Activated effector memory CD4-positive, alpha-beta T cell treated with anti-CD3 and anti-CD28 coated beads, Interleukin-2, amount 50 U/mL, for 16 hours (primary cell): ENCODE measurements around the gene SPRN.
A peak's percentile ranks its signal among the peaks of the same experiment; 100 is the strongest.

Experiments
- DNase-seq: peaks from one replicate; pipeline ENCODE4 v3.0.0-alpha.2; 2020

The SPRN gene

DNA sequence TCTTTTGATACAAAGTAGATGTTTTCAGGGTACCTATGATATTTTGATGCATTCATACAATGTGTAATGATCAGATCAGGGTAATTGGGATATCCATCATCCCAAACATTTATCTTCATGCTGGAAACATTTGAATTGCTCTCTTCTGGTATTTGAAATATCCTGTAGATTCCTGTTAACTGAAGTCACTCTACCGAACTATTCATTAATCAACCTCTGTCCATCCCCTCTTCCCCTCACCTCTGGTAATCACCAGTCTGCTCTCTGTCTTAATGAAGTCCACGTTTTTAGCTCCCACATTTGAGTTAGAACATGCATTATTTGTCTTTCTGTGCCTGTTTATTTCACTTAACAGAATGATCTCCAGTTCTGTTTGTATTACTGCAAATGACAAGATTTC lies 19.2 kb downstream of the SPRN start:
- no peak for DNase-seq

- DNase-seq, result no peak
Observed at GRCh38 chr10:133403784-133404183, 20.6 kb downstream of the SPRN start.

DNA sequence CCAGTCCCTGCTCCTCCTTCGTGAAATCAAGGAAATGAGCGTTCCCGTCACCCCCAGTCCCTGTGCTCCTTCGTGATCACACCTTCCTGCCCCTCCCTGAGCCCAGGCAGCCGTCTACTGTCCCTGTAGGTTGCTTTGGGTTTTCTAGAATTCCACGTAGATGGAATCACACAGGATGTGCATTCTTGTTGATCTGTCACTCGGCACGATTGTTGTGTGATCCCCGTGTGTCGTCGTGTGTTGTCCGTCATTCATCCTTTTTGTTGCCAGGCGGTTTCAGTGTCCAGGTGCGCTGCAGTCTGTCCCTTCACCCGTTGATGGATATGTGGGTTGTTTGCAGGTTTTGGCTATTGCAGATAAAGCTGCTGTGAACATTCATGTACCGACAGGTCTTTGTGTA lies 21.1 kb downstream of the SPRN start:
- peak; percentile 24 for DNase-seq

- DNase-seq, result peak; percentile 60
Observed at GRCh38 chr10:133401981-133402725, 22.3 kb downstream of the SPRN start.

DNA sequence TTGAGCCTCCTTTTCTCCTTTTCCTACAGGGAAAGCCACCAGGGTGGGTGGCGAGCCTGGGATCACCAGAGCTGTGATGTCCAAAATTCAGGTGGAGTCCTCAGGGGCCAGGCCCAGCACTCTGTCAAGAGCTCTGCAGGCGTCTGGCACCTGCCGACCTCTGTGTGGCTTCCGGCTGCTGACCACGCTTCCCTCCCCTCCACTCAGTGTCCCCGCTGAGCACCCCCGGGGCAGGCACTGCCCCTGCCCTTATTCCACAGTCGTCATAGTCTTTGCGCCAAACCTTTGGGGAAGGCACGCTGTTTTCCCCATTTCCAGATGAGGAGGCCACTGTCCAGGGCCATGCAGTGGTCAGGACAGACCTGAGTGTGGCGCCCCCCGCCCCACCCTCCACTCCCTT lies 22.9 kb downstream of the SPRN start:
- peak; percentile 59 for DNase-seq

- peak; percentile 59 for DNase-seq
Observed at GRCh38 chr10:133400624-133401424, 23.6 kb downstream of the SPRN start.

DNA sequence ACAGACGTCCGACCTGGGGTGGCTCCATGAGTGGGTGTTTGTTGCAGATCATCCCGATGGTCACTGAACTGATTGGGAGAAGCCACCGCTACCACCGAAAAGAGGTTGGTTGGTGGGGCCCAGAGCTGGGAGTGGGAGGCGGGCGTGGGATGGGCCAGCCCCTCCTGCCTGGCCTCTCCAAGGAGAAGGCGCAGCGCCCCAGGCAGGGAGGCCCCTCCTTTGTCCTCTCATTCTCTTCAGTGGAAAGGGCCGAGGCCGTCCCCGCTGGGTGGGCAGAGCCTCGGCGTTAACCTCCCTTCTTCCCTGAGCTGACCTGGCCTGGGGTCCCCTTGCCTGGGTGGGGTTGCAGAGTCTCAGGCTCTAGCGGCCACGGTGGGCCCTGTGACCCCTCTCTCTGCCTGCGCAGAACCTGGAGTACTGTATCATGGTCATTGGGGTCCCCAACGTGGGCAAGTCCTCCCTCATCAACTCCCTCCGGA lies 25.3 kb downstream of the SPRN start:
- peak; percentile 54 for DNase-seq

GRCh38 chr10:133397938-133398337 lies 26.5 kb downstream of the SPRN start:
- DNase-seq, result peak; percentile 12

DNA sequence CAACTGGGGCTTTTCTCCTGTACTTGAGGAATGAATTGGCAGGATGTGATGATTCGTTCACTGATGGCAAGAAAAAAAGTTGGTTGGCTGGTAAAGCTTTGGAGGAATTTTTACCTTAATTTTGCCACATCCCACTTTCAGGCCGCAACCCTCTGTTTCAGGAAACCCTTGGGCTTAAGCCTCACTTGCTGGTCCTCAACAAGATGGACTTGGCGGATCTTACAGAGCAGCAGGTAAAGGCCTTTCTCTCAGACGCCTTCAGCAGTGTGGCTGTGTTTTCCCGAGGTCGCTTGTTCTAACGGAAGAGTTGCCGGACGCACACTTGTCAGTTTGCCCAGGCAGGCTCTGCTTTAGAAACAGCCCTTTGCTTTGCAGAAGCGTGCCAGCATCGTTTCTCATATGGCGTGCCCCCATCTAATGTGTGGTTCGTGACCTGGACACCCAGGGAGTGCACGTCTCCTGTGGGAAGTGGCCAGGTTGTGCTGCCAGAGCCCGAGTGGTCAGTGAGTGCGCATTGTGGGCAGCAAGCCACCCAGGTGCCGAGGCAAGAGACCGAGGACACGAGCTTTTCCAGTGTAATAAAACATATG lies 28.3 kb downstream of the SPRN start:
- peak; percentile 37 for DNase-seq

DNA sequence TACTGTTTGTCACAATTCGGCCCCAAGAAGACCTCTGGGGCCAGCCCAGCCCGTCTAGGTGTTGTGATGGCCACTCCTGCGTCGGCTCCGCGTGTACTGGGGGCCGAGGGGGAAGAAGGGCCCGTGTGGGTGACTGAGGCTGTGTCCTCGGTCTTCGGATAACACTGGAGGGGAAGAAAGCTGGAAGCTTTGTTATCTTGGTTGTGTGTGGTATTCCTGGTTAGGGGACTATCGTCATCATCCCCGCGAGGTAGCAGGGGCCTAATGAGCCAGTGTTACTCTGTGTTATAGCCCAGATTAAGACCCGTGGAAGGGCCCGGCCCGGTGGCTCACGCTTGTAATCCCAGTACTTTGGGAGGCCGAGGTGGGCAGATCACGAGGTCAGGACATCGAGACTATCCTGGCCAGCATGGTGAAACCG lies 29.6 kb downstream of the SPRN start:
- DNase-seq, result peak; percentile 63

GRCh38 chr10:133394064-133394663 lies 30.3 kb downstream of the SPRN start, which contains the start of gene MTG1:
TSS of gene MTG1 (plus strand) at chr10:133394157. CDS start at chr10:133394221, 64 bp downstream.
- DNase-seq, result peak; percentile 98

DNA sequence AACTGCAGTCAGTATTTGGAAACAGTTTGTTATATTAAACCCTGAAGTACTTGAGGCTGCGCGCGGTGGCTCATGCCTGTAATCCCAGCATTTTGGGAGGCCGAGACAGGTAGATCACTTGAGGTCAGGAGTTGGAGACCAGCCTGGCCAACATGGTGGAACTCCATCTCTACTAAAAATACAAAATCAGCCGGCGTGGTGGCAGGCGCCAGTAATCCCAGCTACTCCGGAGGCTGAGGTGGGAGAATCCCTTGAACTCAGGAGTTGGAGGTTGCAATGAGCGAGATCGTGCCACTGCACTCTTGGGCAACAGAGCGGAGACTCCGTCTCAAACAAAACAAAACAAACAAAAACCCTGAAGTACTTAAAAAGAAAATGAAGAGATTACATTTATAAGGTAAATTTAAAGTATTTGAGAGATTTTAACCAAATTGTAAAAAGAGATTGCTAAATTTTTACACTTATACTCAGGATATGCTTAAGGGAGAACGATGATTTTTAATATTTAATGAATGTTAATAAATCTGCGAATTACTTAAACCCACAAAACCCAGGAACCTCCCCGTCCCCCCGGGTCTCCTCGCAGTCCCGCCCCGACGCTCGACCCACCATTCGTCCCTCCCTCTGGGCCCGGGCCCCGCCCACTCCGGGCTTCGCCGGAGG lies 30.9 kb downstream of the SPRN start:
- DNase-seq, result peak; percentile 62

DNA sequence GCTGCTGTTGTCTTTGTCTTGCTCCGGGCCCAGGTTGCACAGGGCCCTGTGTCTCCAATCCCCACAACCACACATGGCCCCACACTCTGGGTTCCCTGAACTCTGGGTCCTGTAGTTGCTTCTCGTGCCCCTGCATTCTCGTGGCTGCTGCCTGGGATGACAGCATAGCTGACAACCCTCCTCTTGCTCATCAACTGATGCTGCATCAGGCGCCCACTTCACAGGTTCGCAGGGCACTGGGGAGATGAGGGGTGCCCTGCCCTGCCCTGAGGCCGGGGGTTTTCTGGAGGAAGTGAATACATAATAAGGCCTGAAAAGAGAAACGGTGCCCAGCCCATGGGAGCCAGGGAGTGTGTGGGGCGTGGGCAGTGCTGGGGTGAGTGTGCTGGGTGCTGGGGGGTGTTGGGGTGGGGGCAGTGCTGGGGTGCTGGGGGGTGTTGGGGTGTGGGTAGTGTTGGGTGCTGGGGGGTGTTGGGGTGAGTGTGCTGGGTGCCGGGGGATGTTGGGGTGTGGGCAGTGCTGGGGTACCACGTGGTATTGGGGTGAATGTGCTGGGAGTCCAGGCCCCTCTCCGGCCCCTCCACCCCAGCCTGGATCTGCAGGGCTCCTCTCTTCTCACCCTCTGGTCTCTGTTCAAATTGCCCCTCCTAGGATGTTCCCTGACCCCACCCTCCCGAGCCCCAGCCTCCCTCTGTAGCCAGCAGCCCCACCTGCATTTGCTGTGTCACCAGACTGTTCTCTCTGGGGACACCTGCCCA lies 32.5 kb downstream of the SPRN start:
- peak; percentile 68 for DNase-seq

DNA sequence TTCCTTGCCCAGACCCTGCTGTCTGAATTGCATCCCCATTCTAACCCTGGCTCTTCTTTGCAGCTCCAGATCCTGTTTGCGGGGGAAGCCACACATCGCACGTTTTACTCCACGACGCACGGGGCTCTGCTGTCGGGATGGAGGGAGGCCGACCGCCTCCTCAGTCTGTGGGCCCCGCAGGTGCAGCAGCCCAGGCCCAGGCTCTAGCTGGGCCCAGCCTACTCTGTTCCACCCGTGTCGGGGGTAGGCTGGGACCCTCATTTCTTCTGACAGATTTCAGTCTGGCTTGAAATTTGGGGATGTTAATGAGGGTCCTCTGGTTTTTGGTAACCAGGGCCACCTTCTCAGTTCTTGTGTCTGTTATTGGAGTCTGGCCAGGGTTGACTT lies 33.2 kb downstream of the SPRN start:
- peak; percentile 55 for DNase-seq

- DNase-seq, result peak; percentile 61
Observed at GRCh38 chr10:133390597-133391248, 33.7 kb downstream of the SPRN start.

- DNase-seq, result peak; percentile 75
Observed at GRCh38 chr10:133388973-133389818, 35.2 kb downstream of the SPRN start.

- DNase-seq, result peak; percentile 61
Observed at GRCh38 chr10:133388236-133388972, 36.0 kb downstream of the SPRN start.

GRCh38 chr10:133386951-133387350 lies 37.5 kb downstream of the SPRN start:
- DNase-seq, result peak; percentile 22

DNA sequence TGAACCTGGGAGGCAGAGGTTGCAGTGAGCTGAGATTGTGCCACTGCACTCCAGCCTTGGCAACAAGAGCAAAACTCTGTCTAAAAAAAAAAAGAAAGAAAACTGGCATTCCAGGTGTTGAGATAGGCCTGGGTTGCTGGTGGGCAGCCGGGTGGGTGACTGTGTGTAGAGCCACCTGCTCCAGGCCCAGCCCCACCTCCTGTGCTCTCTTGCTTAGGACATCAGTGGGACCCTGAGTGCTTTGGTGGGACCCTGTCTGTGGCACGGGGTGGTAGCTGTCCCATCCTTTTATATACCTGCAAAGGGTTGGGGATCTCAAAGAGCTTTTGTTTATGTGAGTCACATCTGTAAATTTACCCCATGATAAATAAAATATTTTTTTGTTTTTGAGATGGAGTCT lies 39.2 kb downstream of the SPRN start:
- DNase-seq, result peak; percentile 16

DNA sequence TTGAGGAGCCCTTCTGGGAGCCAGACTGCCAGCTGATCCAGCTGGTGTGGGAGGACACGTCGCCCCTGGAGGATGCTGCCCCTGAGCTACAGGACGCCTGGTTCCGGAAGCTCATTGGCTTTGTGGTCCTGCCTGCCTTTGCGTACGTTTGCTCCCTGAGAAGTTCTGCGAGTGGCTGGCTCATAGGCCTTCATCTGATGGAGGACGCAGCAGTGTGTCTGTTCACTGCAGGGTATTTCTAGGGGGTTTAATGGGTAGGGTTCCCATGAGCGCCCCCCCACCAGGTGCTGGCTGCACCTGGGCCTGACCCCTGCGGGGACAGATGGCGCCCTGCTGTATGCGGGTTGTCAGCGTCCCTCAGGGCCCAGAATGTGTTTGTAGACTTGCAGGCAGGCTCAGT lies 40.4 kb downstream of the SPRN start:
- DNase-seq, result no peak
